CD4-positive, alpha-beta T cell (primary cell): ENCODE data around the gene SPATA9. TPM values are rescaled to one million over a fixed set of nuclear protein-coding genes. Genes with fewer than 3 reads are reported as not detected.

Source experiments
- ATAC-seq: fragments of 200-7000 bp; cut with Tn5 transposase; one replicate; pipeline ENCODE4 v1.10.0; 2022; ENCODE audit warnings: mild to moderate bottlenecking; ENCODE audit not compliant: poor library complexity
- CTCF ChIA-PET: fragments of 350-600 bp; sonication (Branson Sonifier 250); formaldehyde crosslinking; loops from one replicate; lab custom pipeline; 2021; ENCODE audit warnings: antibody characterized with exemption, inconsistent platforms; lab: Charles Lee
- POLR2A ChIA-PET: fragments of 350-600 bp; sonication (Branson Sonifier 250); formaldehyde crosslinking; loops from one replicate; lab custom pipeline; 2021; ENCODE audit warnings: antibody characterized with exemption, inconsistent platforms; lab: Charles Lee
- DNase-seq, 14 experiments: peaks; one replicate each; pipeline ENCODE4 v3.0.0-alpha.2; 2013 to 2020; ENCODE audit warnings: mixed read lengths in 2 of 14
- H3K27ac ChIP-seq, 2 donors: one replicate each; pipeline versions ENCODE4 v1.5.1 to v1.7.0; 2013; ENCODE audit warnings: low read length in 2 of 2, low read depth in 1 of 2, mild to moderate bottlenecking in 1 of 2
- H3K27me3 ChIP-seq, 2 experiments: 1 replicate in 1 of 2; 2 replicates in 1 of 2; pipeline versions ENCODE4 v1.6.1 to v1.7.0; 2013; ENCODE audit warnings: low read length in 2 of 2, control low read depth in 1 of 2, mild to moderate bottlenecking in 1 of 2, moderate library complexity in 1 of 2; ENCODE audit not compliant: insufficient read depth in 2 of 2, control insufficient read depth in 1 of 2
- H3K36me3 ChIP-seq: one replicate; pipeline ENCODE4 v1.6.1; 2013; ENCODE audit warnings: low read length, control low read depth; ENCODE audit not compliant: insufficient read depth
- H3K4me1 ChIP-seq: one replicate; pipeline ENCODE4 v1.6.1; 2013; ENCODE audit warnings: low read length, control low read depth; ENCODE audit not compliant: insufficient read depth
- H3K4me3 ChIP-seq: one replicate; pipeline ENCODE4 v1.5.1; 2013; ENCODE audit warnings: mild to moderate bottlenecking, low read length, moderate library complexity
- H3K9me3 ChIP-seq, 2 experiments: 1 replicate in 1 of 2; 2 replicates in 1 of 2; pipeline versions ENCODE4 v1.6.1 to v1.7.0; 2013; ENCODE audit warnings: low read length in 2 of 2, mild to moderate bottlenecking in 2 of 2, control low read depth in 1 of 2, moderate library complexity in 1 of 2; ENCODE audit not compliant: control insufficient read depth in 1 of 2, insufficient read depth in 1 of 2
- H3K27ac Mint-ChIP-seq: one replicate; pipeline ENCODE4 v1.8.0; 2020; ENCODE audit warnings: mixed read lengths
- H3K27me3 Mint-ChIP-seq: one replicate; pipeline ENCODE4 v1.8.0; 2021; ENCODE audit warnings: mixed read lengths
- H3K36me3 Mint-ChIP-seq: one replicate; pipeline ENCODE4 v1.8.0; 2021; ENCODE audit warnings: low read depth, mixed read lengths
- H3K4me1 Mint-ChIP-seq: one replicate; pipeline ENCODE4 v1.8.0; 2021; ENCODE audit warnings: low read depth, mixed read lengths
- H3K4me3 Mint-ChIP-seq: one replicate; pipeline ENCODE4 v1.8.0; 2020; ENCODE audit warnings: mild to moderate bottlenecking, mixed read lengths
- H3K9me3 Mint-ChIP-seq: one replicate; pipeline ENCODE4 v1.8.0; 2020; ENCODE audit warnings: mixed read lengths
- CTCF ChIP-seq: fragments of 200-600 bp; IDR thresholded peaks from one replicate; pipeline ENCODE4 v1.8.0; 2022; ENCODE audit warnings: antibody characterized with exemption, mild to moderate bottlenecking
- intact Hi-C, 2 experiments: fragments of 100-400 bp; cut with DNase I in 1 of 2; cut with micrococcal nuclease in 1 of 2; formaldehyde crosslinking; loops; one replicate each; pipeline versions ENCODE4 v1.15.1 to v1.9.0; 2023 to 2025; cut with DNase I, micrococcal nuclease
- total RNA-seq, 174 experiments: library from RNA in 2 of 174; stranded (reverse) in 2 of 174; gene quantifications; one replicate each; pipeline ENCODE4 v1.2.3 and lab custom pipeline; 2021 to 2026

Gene SPATA9
- total RNA-seq, 2 experiments from 2014 or later, result not detected

GRCh38 chr5:95628933-95629332 is 53.9 kb downstream of the SPATA9 start:
- H3K36me3 Mint-ChIP-seq, result no peaks in the 10 kb centered on the region
- ChIA-PET POLR2A (no interaction called here), CTCF (no interaction called here)
- intact Hi-C loops, result no loop called here
- H3K4me1 ChIP-seq, result peaks cover 25% of the 10 kb centered on the region
- no peak overlapping the region for H3K27ac Mint-ChIP-seq
- no peaks in the 10 kb centered on the region for H3K27me3 Mint-ChIP-seq
- H3K36me3 ChIP-seq, result no peaks in the 10 kb centered on the region
- H3K9me3 Mint-ChIP-seq, result peaks cover 4% of the 10 kb centered on the region
- H3K4me1 Mint-ChIP-seq, result peaks cover 48% of the 10 kb centered on the region
- H3K9me3 ChIP-seq, result no peaks in the 10 kb centered on the region
- no peak overlapping the region for H3K4me3 ChIP-seq
- no peaks in the 10 kb centered on the region for H3K27me3 ChIP-seq
- H3K4me3 Mint-ChIP-seq, result no peak overlapping the region
- no peak for ATAC-seq
- no peak for TF ChIP-seq CTCF
- DNase-seq, result no peak
- H3K27ac ChIP-seq, result no peak overlapping the region

GRCh38 chr5:95627971-95628810 is 54.6 kb downstream of the SPATA9 start:
- Mint-ChIP-seq H3K27me3 (no peaks in the 10 kb centered on the region), H3K9me3 (peaks cover 4% of the 10 kb centered on the region), H3K4me1 (peaks cover 50% of the 10 kb centered on the region), H3K27ac (no peak overlapping the region), H3K36me3 (no peaks in the 10 kb centered on the region), H3K4me3 (no peak overlapping the region)
- TF ChIP-seq CTCF, result no peak
- no peak for ATAC-seq
- no peaks in the 10 kb centered on the region for H3K27me3 ChIP-seq
- CTCF ChIA-PET, result no interaction called here
- DNase-seq, result no peak
- POLR2A ChIA-PET, result no interaction called here
- no peak overlapping the region for H3K4me3 ChIP-seq
- no peaks in the 10 kb centered on the region for H3K36me3 ChIP-seq
- no peaks in the 10 kb centered on the region for H3K9me3 ChIP-seq
- intact Hi-C loops, result no loop called here
- no peak overlapping the region for H3K27ac ChIP-seq
- H3K4me1 ChIP-seq, result peaks cover 31% of the 10 kb centered on the region

GRCh38 chr5:95626701-95627100 is 56.1 kb downstream of the SPATA9 start:
- CTCF ChIA-PET, result no interaction called here
- no peak for ATAC-seq
- no peaks in the 10 kb centered on the region for H3K36me3 Mint-ChIP-seq
- no peak overlapping the region for H3K27ac ChIP-seq
- H3K27me3 ChIP-seq, result no peaks in the 10 kb centered on the region
- no peak overlapping the region for H3K4me3 Mint-ChIP-seq
- POLR2A ChIA-PET, result no interaction called here
- no peaks in the 10 kb centered on the region for H3K36me3 ChIP-seq
- no peak overlapping the region for H3K4me3 ChIP-seq
- H3K27ac Mint-ChIP-seq, result no peak overlapping the region
- no peaks in the 10 kb centered on the region for H3K27me3 Mint-ChIP-seq
- no peaks in the 10 kb centered on the region for H3K9me3 Mint-ChIP-seq
- H3K4me1 Mint-ChIP-seq, result peaks cover 55% of the 10 kb centered on the region
- no peak for TF ChIP-seq CTCF
- intact Hi-C loops, result no loop called here
- H3K4me1 ChIP-seq, result peaks cover 34% of the 10 kb centered on the region
- no peaks in the 10 kb centered on the region for H3K9me3 ChIP-seq
- no peak for DNase-seq
